ENCODE data around the gene L3MBTL2. TPM values are rescaled to one million over a fixed set of nuclear protein-coding genes. Genes with fewer than 3 reads are reported as not detected.
A peak's percentile ranks its signal among the peaks of the same experiment; 100 is the strongest.

L3MBTL2 gene
- total and polyA plus RNA-seq, 2 of the 13 experiments (the other 11 are each of a cell fraction or from before 2014, with no cell fraction given), result 13.8 to 33.7 TPM

DNA sequence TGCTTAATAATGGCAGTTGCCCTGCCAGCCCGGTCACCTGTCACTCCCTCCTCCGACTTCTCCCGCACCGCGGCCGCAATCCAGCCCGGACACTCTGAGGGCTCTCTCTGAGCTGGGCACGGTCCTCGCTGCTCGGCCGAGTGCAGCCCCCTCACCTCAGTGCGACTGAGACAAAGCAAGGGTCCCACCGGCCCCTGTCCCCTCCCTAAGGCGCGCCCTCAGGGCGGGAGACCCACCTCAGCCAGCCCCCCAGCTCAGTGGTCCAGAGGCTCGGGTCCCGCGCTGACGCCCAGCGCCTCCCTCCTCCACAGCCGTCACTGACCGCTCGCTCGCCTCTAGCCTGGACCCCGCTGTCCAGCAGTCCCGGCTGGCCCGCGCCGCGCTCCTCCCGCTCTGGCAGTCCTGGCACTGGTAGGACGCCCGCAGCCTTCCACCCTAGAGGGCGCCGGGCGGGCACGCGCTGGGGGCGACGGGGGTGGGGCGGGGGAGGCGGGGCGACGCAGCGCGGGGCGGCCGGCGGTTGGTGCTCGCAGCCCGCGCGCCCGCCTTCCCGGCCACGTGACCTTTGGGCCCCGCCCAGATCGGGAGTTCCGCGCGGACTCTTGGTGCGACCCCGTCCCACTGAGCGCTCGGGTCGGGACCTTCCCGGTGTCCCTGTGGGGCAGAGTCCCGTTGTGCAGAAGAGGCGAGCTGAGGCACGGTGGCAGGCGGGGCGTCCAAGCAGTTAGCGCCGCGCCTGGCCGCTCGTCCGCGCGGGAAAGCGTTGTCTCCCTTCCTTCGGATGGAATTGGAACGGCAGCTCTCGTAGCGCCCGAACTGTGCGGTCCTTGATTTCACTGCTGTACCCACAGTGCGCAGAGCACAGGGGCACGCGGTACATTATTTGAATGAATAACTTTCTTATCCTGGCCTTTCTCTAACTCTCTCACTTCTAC, 7.8 kb upstream of the L3MBTL2 start (continued):
- 0 out of 2 replicates have a peak, but pooled peaks have one; percentile 47 for TF ChIP-seq ZBTB4 (CRISPR knock-in tag; IDR thresholded peaks at IDR 0.05; ENCODE audit: borderline replicate concordance)
- no peak for TF ChIP-seq ZNF33B (CRISPR knock-in tag; IDR thresholded peaks at IDR 0.05)
- no peak for TF ChIP-seq ADNP (CRISPR knock-in tag; IDR thresholded peaks at IDR 0.05)
- TF ChIP-seq MAFK (conservative IDR thresholded peaks at IDR 0.05 in 1 of 2, IDR thresholded peaks at IDR 0.05 in 1 of 2; ENCODE audit: low read length in 2 of 2), result no peak
- no peak for TF ChIP-seq HHEX (CRISPR knock-in tag; IDR thresholded peaks at IDR 0.05)
- no peak for TF ChIP-seq ZEB1 (IDR thresholded peaks at IDR 0.05; ENCODE audit: insufficient replicate concordance, low read depth)
- 0 out of 2 replicates have a peak, but pooled peaks have one; percentile 47 for TF ChIP-seq MAZ (IDR thresholded peaks at IDR 0.05; ENCODE audit: borderline replicate concordance, low read depth, low read length)
- TF ChIP-seq MAZ (CRISPR knock-in tag; IDR thresholded peaks at IDR 0.05; ENCODE audit: low read depth), result peak; percentile 71
- TF ChIP-seq SKIL (CRISPR knock-in tag; IDR thresholded peaks at IDR 0.05; ENCODE audit: borderline replicate concordance), result no peak
- TF ChIP-seq ETV6 (CRISPR knock-in tag; conservative IDR thresholded peaks at IDR 0.05), result 0 out of 2 replicates have a peak, but pooled peaks have one; percentile 32
- no peak for TF ChIP-seq ZSCAN25 (CRISPR knock-in tag; IDR thresholded peaks at IDR 0.05)
- TF ChIP-seq ZNF724P (CRISPR knock-in tag; IDR thresholded peaks at IDR 0.05; ENCODE audit: borderline replicate concordance), result 0 out of 2 replicates have a peak, but pooled peaks have one; percentile 27
- TF ChIP-seq IRX3 (CRISPR knock-in tag; IDR thresholded peaks at IDR 0.05; ENCODE audit: borderline replicate concordance, low read depth), result no peak
- no peak; the same call in 1 of the 2 replicates for TF ChIP-seq ZNF329 (CRISPR knock-in tag; IDR thresholded peaks at IDR 0.05; ENCODE audit: low read depth)
- TF ChIP-seq KDM4B (CRISPR knock-in tag; IDR thresholded peaks at IDR 0.05), result no peak
- TF ChIP-seq ZBTB34 (CRISPR knock-in tag; IDR thresholded peaks at IDR 0.05), result no peak
- TF ChIP-seq TOPORS (CRISPR knock-in tag; IDR thresholded peaks at IDR 0.05), result no peak
- no peak for TF ChIP-seq ZNF253 (CRISPR knock-in tag; IDR thresholded peaks at IDR 0.05; ENCODE audit: borderline replicate concordance)
- no peak for TF ChIP-seq SALL2 (CRISPR knock-in tag; IDR thresholded peaks at IDR 0.05)
- TF ChIP-seq POLR2A (IDR thresholded peaks at IDR 0.05; ENCODE audit: insufficient read depth in 1 of 2, low read depth in 2 of 2, low read length in 2 of 2), result peak in 1 of 2 experiments; percentile 62; a peak in 2 of 4 replicates
- no peak for TF ChIP-seq NCOR1 (IDR thresholded peaks at IDR 0.05; ENCODE audit: borderline replicate concordance, low read length)
- no peak for TF ChIP-seq ZNF737 (CRISPR knock-in tag; IDR thresholded peaks at IDR 0.05; ENCODE audit: borderline replicate concordance)
- 0 out of 2 replicates have a peak, but pooled peaks have one; percentile 61 for TF ChIP-seq ZMAT3 (CRISPR knock-in tag; conservative IDR thresholded peaks at IDR 0.05)
